ENCODE results near the gene ASCL5.

Gene ASCL5

GRCh38 chr1:201092738-201093137, 34.2 kb downstream of the ASCL5 start:
- no peak for TF ChIP-seq CTCF (IDR thresholded peaks at IDR 0.05)
- Histone ChIP-seq H3K4me2 (ENCODE audit: low read length) (no peak overlapping the region), H3K4me1 (no peaks in the 10 kb centered on the region), H3K4me3 (ENCODE audit: low read depth, low read length) (no peak overlapping the region), H3K36me3 (ENCODE audit: control insufficient read depth, insufficient read depth, low read length) (no peaks in the 10 kb centered on the region), H2AFZ (no peak overlapping the region), H3K27me3 (ENCODE audit: control insufficient read depth, insufficient read depth, low read length) (no peaks in the 10 kb centered on the region), H3K79me2 (no peaks in the 10 kb centered on the region), H3K27ac (no peak overlapping the region), H3K9me3 (ENCODE audit: control insufficient read depth, low read length) (no peaks in the 10 kb centered on the region), H3K9ac (no peak overlapping the region)

- H3K9me3 ChIP-seq (ENCODE audit: control insufficient read depth, low read length): no peaks in the 10 kb centered on the region
- no peak for TF ChIP-seq CTCF (IDR thresholded peaks at IDR 0.05)
- H3K4me1 ChIP-seq: no peaks in the 10 kb centered on the region
- no peaks in the 10 kb centered on the region for H3K36me3 ChIP-seq (ENCODE audit: control insufficient read depth, insufficient read depth, low read length)
- H2AFZ ChIP-seq: no peak overlapping the region
- no peak overlapping the region for H3K9ac ChIP-seq
- H3K4me3 ChIP-seq (ENCODE audit: low read depth, low read length): no peak overlapping the region
- H3K27me3 ChIP-seq (ENCODE audit: control insufficient read depth, insufficient read depth, low read length): no peaks in the 10 kb centered on the region
- H3K79me2 ChIP-seq: no peaks in the 10 kb centered on the region
- H3K4me2 ChIP-seq (ENCODE audit: low read length): no peak overlapping the region
- no peak overlapping the region for H3K27ac ChIP-seq
Observed at GRCh38 chr1:201091256-201091655, 35.7 kb downstream of the ASCL5 start.

GRCh38 chr1:201090541-201090940, 36.4 kb downstream of the ASCL5 start:
- Histone ChIP-seq H3K36me3 (ENCODE audit: control insufficient read depth, insufficient read depth, low read length) (no peaks in the 10 kb centered on the region), H2AFZ (no peak overlapping the region), H3K27me3 (ENCODE audit: control insufficient read depth, insufficient read depth, low read length) (no peaks in the 10 kb centered on the region), H3K4me1 (no peaks in the 10 kb centered on the region), H3K4me2 (ENCODE audit: low read length) (no peak overlapping the region), H3K4me3 (ENCODE audit: low read depth, low read length) (no peak overlapping the region), H3K79me2 (no peaks in the 10 kb centered on the region), H3K27ac (no peak overlapping the region), H3K9ac (no peak overlapping the region), H3K9me3 (ENCODE audit: control insufficient read depth, low read length) (no peaks in the 10 kb centered on the region)
- no peak for TF ChIP-seq CTCF (IDR thresholded peaks at IDR 0.05)

- Histone ChIP-seq H3K9me3 (ENCODE audit: control insufficient read depth, low read length) (no peaks in the 10 kb centered on the region), H3K4me1 (no peaks in the 10 kb centered on the region), H3K9ac (no peak overlapping the region), H3K27ac (no peak overlapping the region), H3K36me3 (ENCODE audit: control insufficient read depth, insufficient read depth, low read length) (no peaks in the 10 kb centered on the region), H3K4me3 (ENCODE audit: low read depth, low read length) (no peak overlapping the region), H2AFZ (no peak overlapping the region), H3K4me2 (ENCODE audit: low read length) (no peak overlapping the region), H3K27me3 (ENCODE audit: control insufficient read depth, insufficient read depth, low read length) (no peaks in the 10 kb centered on the region), H3K79me2 (no peaks in the 10 kb centered on the region)
- TF ChIP-seq CTCF (IDR thresholded peaks at IDR 0.05): no peak
Observed at GRCh38 chr1:201089596-201089995, 37.4 kb downstream of the ASCL5 start.

GRCh38 chr1:201088901-201089525, 38.0 kb downstream of the ASCL5 start:
- no peak overlapping the region for H3K4me3 ChIP-seq (ENCODE audit: low read depth, low read length)
- H3K9ac ChIP-seq: no peak overlapping the region
- no peak overlapping the region for H3K27ac ChIP-seq
- no peak for TF ChIP-seq CTCF (IDR thresholded peaks at IDR 0.05)
- no peaks in the 10 kb centered on the region for H3K4me1 ChIP-seq
- no peaks in the 10 kb centered on the region for H3K27me3 ChIP-seq (ENCODE audit: control insufficient read depth, insufficient read depth, low read length)
- no peaks in the 10 kb centered on the region for H3K9me3 ChIP-seq (ENCODE audit: control insufficient read depth, low read length)
- no peaks in the 10 kb centered on the region for H3K79me2 ChIP-seq
- H2AFZ ChIP-seq: no peak overlapping the region
- no peaks in the 10 kb centered on the region for H3K36me3 ChIP-seq (ENCODE audit: control insufficient read depth, insufficient read depth, low read length)
- H3K4me2 ChIP-seq (ENCODE audit: low read length): no peak overlapping the region

All from parathyroid adenoma (tissue), 2 donors.